ENCODE data around the gene ATP5ME.

The ATP5ME gene

DNA sequence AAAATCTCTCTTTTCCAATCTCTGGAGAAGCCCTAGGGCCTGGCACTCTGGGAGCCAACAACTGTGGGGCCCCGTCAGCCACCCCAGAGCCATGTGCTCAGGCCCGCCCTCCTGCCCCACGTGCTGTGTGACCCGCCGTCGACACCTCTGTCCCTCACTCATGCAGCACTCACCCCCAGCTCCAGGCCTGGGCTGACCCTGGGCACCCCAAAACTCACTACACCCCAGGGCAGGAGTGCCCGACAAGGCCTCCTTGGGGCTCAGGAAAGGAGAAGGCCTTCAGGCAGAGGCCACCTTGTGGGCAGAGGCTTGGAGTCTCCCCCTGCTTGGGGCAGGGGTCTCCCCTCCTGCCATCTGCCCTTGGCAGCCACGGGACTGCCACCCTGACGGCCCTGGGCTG lies 6.0 kb upstream of the ATP5ME start:
- H3K4me2 ChIP-seq (ENCODE audit: insufficient read depth, low read length): peak overlapping the region; percentile 93
- H2AFZ ChIP-seq (ENCODE audit: low read depth, low read length): no peak overlapping the region
- TF ChIP-seq, protein P1, sequence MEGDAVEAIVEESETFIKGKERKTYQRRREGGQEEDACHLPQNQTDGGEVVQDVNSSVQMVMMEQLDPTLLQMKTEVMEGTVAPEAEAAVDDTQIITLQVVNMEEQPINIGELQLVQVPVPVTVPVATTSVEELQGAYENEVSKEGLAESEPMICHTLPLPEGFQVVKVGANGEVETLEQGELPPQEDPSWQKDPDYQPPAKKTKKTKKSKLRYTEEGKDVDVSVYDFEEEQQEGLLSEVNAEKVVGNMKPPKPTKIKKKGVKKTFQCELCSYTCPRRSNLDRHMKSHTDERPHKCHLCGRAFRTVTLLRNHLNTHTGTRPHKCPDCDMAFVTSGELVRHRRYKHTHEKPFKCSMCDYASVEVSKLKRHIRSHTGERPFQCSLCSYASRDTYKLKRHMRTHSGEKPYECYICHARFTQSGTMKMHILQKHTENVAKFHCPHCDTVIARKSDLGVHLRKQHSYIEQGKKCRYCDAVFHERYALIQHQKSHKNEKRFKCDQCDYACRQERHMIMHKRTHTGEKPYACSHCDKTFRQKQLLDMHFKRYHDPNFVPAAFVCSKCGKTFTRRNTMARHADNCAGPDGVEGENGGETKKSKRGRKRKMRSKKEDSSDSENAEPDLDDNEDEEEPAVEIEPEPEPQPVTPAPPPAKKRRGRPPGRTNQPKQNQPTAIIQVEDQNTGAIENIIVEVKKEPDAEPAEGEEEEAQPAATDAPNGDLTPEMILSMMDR (IDR thresholded peaks at IDR 0.05; ENCODE audit: borderline replicate concordance, extremely low read depth, low read length, poor library complexity, severe bottlenecking): no peak
- no peak for TF ChIP-seq EZH2 (IDR thresholded peaks at IDR 0.05; ENCODE audit: borderline replicate concordance, low read depth, low read length, severe bottlenecking)
- H3K27me3 ChIP-seq (ENCODE audit: insufficient read depth, low read length, poor library complexity): no peaks in the 10 kb centered on the region
- H3K9me3 ChIP-seq (ENCODE audit: insufficient read depth, low read length, severe bottlenecking): no peaks in the 10 kb centered on the region
- H3K4me3 ChIP-seq (ENCODE audit: low read depth in 1 of 2, low read length in 2 of 2): peak overlapping the region in 1 of 2 experiments; percentile 55; a peak in 1 of 4 replicates
- peaks cover 21% of the 10 kb centered on the region for H4K20me1 ChIP-seq (ENCODE audit: insufficient read depth, low read length)
- H3K27ac ChIP-seq (ENCODE audit: low read length): no peak overlapping the region
- peaks cover 36% of the 10 kb centered on the region for H3K4me1 ChIP-seq (ENCODE audit: insufficient read depth, low read length)
- H3K36me3 ChIP-seq (ENCODE audit: insufficient read depth, low read length): no peaks in the 10 kb centered on the region; the same call in 1 of the 2 replicates
- peak overlapping the region; percentile 50 for H3K9ac ChIP-seq (ENCODE audit: low read depth, low read length)
- ATAC-seq (ENCODE audit: insufficient read depth, low read depth): no peak
- peaks cover 6% of the 10 kb centered on the region for H3K79me2 ChIP-seq (ENCODE audit: insufficient read depth, low read length)
- no peak for DNase-seq

DNA sequence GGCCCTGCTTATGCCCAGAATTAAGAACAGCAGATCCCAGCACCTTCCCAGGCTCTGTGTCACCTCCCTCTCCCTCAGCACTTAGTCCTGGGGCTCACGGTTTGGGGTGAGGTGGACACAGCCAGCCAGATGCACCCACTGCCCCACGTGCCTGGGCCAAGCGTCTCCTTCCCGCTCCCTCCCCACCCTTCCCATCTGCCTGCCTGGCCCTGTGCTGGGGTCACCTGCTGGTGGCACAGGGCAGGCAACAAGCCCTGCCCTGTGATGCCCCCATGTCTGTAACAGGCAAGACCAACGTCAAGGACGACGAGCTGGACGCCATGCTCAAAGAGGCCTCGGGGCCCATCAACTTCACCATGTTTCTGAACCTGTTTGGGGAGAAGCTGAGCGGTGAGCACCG lies 5.6 kb upstream of the ATP5ME start:
- Histone ChIP-seq H3K4me1 (ENCODE audit: insufficient read depth, low read length) (peaks cover 39% of the 10 kb centered on the region), H3K4me3 (ENCODE audit: low read depth in 1 of 2, low read length in 2 of 2) (no peak overlapping the region), H3K9ac (ENCODE audit: low read depth, low read length) (no peak overlapping the region), H2AFZ (ENCODE audit: low read depth, low read length) (no peak overlapping the region), H3K9me3 (ENCODE audit: insufficient read depth, low read length, severe bottlenecking) (no peaks in the 10 kb centered on the region), H3K36me3 (ENCODE audit: insufficient read depth, low read length) (no peaks in the 10 kb centered on the region; the same call in 1 of the 2 replicates), H4K20me1 (ENCODE audit: insufficient read depth, low read length) (peaks cover 21% of the 10 kb centered on the region), H3K27me3 (ENCODE audit: insufficient read depth, low read length, poor library complexity) (no peaks in the 10 kb centered on the region), H3K27ac (ENCODE audit: low read length) (no peak overlapping the region), H3K4me2 (ENCODE audit: insufficient read depth, low read length) (no peak overlapping the region), H3K79me2 (ENCODE audit: insufficient read depth, low read length) (peaks cover 10% of the 10 kb centered on the region)
- TF ChIP-seq, protein P1 (IDR thresholded peaks at IDR 0.05; ENCODE audit: borderline replicate concordance, extremely low read depth, low read length, poor library complexity, severe bottlenecking): no peak
- no peak for TF ChIP-seq EZH2 (IDR thresholded peaks at IDR 0.05; ENCODE audit: borderline replicate concordance, low read depth, low read length, severe bottlenecking)
- ATAC-seq (ENCODE audit: insufficient read depth, low read depth) (no peak), DNase-seq (no peak)

DNA sequence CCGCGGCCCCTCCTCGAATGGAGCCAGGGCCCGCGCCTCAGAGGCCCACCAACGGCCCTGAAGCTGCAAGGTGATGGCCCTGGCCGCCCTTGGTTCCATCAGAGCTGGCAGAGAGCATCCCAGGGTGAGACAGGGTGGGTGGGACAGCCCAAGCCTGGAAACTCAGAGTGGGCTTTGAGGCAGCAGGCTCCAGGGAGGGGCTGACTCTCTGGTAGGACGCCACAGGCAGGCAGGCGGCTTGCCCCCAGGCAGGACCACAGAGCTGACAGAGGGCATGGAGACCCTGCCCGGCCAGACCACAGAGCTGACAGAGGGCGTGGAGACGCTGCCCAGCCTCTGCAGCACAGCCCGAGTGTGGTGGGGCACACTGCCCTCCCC lies 5.0 kb upstream of the ATP5ME start:
- H2AFZ ChIP-seq (ENCODE audit: low read depth, low read length): no peak overlapping the region
- TF ChIP-seq, protein P1 (IDR thresholded peaks at IDR 0.05; ENCODE audit: borderline replicate concordance, extremely low read depth, low read length, poor library complexity, severe bottlenecking): no peak
- no peak for TF ChIP-seq EZH2 (IDR thresholded peaks at IDR 0.05; ENCODE audit: borderline replicate concordance, low read depth, low read length, severe bottlenecking)
- H3K9ac ChIP-seq (ENCODE audit: low read depth, low read length): no peak overlapping the region
- no peaks in the 10 kb centered on the region for H3K9me3 ChIP-seq (ENCODE audit: insufficient read depth, low read length, severe bottlenecking)
- no peak overlapping the region for H3K27ac ChIP-seq (ENCODE audit: low read length)
- no peak overlapping the region for H3K4me3 ChIP-seq (ENCODE audit: low read depth in 1 of 2, low read length in 2 of 2)
- no peaks in the 10 kb centered on the region for H3K27me3 ChIP-seq (ENCODE audit: insufficient read depth, low read length, poor library complexity)
- ATAC-seq (ENCODE audit: insufficient read depth, low read depth) (no peak), DNase-seq (no peak)
- H3K36me3 ChIP-seq (ENCODE audit: insufficient read depth, low read length): no peaks in the 10 kb centered on the region; the same call in 1 of the 2 replicates
- H3K79me2 ChIP-seq (ENCODE audit: insufficient read depth, low read length): peaks cover 13% of the 10 kb centered on the region
- peaks cover 21% of the 10 kb centered on the region for H4K20me1 ChIP-seq (ENCODE audit: insufficient read depth, low read length)
- H3K4me2 ChIP-seq (ENCODE audit: insufficient read depth, low read length): no peak overlapping the region
- H3K4me1 ChIP-seq (ENCODE audit: insufficient read depth, low read length): peaks cover 39% of the 10 kb centered on the region

Data from DND-41 (cell line).